Neural progenitor cell (in vitro differentiated cells): ENCODE results near the gene ANTXR1. TPM values are rescaled to one million over a fixed set of nuclear protein-coding genes. Genes with fewer than 3 reads are reported as not detected.

Source experiments
- DNase-seq: peaks from one replicate; pipeline ENCODE4 v3.0.0-alpha.2; 2016; ENCODE audit warnings: low spot score
- H2AFZ ChIP-seq: fragments of 200-600 bp; sonication (generic); replicated peaks from 2 replicates; pipeline ENCODE4 v1.6.1; 2016; ENCODE audit warnings: antibody characterized with exemption
- H3F3A ChIP-seq: fragments of 200-600 bp; sonication (generic); 2 replicates; pipeline ENCODE4 v1.6.1; 2016; ENCODE audit warnings: antibody characterized with exemption, low read depth
- H3K27ac ChIP-seq: fragments of 200-600 bp; sonication (generic); 2 replicates; pipeline ENCODE4 v1.5.1; 2016; ENCODE audit warnings: mild to moderate bottlenecking
- H3K27me3 ChIP-seq: fragments of 200-600 bp; sonication (generic); 2 replicates; pipeline ENCODE4 v1.6.1; 2016; ENCODE audit warnings: mild to moderate bottlenecking, moderate library complexity
- H3K36me3 ChIP-seq: fragments of 200-600 bp; sonication (generic); 2 replicates; pipeline ENCODE4 v1.5.1; 2016
- H3K4me1 ChIP-seq: fragments of 200-600 bp; sonication (generic); 2 replicates; pipeline ENCODE4 v1.6.1; 2016; ENCODE audit warnings: mixed run types
- H3K4me2 ChIP-seq: fragments of 200-600 bp; sonication (generic); 2 replicates; pipeline ENCODE4 v1.6.1; 2016
- H3K4me3 ChIP-seq: fragments of 200-600 bp; sonication (generic); 2 replicates; pipeline ENCODE4 v1.5.1; 2016
- H3K79me2 ChIP-seq: fragments of 200-600 bp; sonication (generic); 2 replicates; pipeline ENCODE4 v1.6.1; 2016; ENCODE audit warnings: low read depth
- H3K9ac ChIP-seq: fragments of 200-600 bp; sonication (generic); 2 replicates; pipeline ENCODE4 v1.6.1; 2016
- H3K9me3 ChIP-seq: fragments of 200-600 bp; sonication (generic); 2 replicates; pipeline ENCODE4 v1.5.1; 2016; ENCODE audit warnings: low read depth
- H4K20me1 ChIP-seq: fragments of 200-600 bp; sonication (generic); 2 replicates; pipeline ENCODE4 v1.6.1; 2016; ENCODE audit warnings: low read depth
- H3K27ac Mint-ChIP-seq: 3 replicates; pipeline ENCODE4 v1.8.0; 2021; ENCODE audit warnings: mixed read lengths
- H3K27me3 Mint-ChIP-seq: 2 replicates; pipeline ENCODE4 v1.8.0; 2022; ENCODE audit warnings: low read depth, mild to moderate bottlenecking, inconsistent platforms, moderate library complexity, mixed read lengths; ENCODE audit not compliant: insufficient read depth
- H3K36me3 Mint-ChIP-seq: 3 replicates; pipeline ENCODE4 v1.8.0; 2021; ENCODE audit warnings: mixed read lengths
- H3K4me1 Mint-ChIP-seq: 3 replicates; pipeline ENCODE4 v1.8.0; 2021; ENCODE audit warnings: mixed read lengths
- H3K4me3 Mint-ChIP-seq: 3 replicates; pipeline ENCODE4 v1.8.0; 2021; ENCODE audit warnings: mild to moderate bottlenecking, moderate library complexity, mixed read lengths
- H3K9me3 Mint-ChIP-seq: 3 replicates; pipeline ENCODE4 v1.8.0; 2020; ENCODE audit warnings: mixed read lengths
- CTCF ChIP-seq: fragments of 200-600 bp; sonication (generic); IDR thresholded peaks from 2 replicates; pipeline ENCODE4 v1.5.1; 2017; ENCODE audit warnings: antibody characterized with exemption, mild to moderate bottlenecking
- EZH2 ChIP-seq: fragments of 200-600 bp; sonication (generic); IDR thresholded peaks from 2 replicates; pipeline ENCODE4 v1.6.1; 2017; ENCODE audit warnings: antibody characterized with exemption, mild to moderate bottlenecking, moderate library complexity
- EZH2phosphoT487 ChIP-seq: fragments of 200-600 bp; sonication (generic); IDR thresholded peaks from 2 replicates; pipeline ENCODE4 v1.6.1; 2017; ENCODE audit warnings: antibody characterized with exemption
- total RNA-seq: library from RNA; depleted of rRNA; stranded (reverse); fragments of >200 nt; gene quantifications from 2 replicates; pipeline ENCODE4 v1.2.3, GENCODE V29; 2015; ENCODE audit warnings: low replicate concordance

The ANTXR1 gene
- total RNA-seq, 1 donor from 2014 or later: 6.7 TPM

- H3K79me2 ChIP-seq: no peaks in the 10 kb centered on the region
- no peak overlapping the region for H3K4me2 ChIP-seq
- no peak overlapping the region for H3K4me3 Mint-ChIP-seq
- H3F3A ChIP-seq: no peaks in the 10 kb centered on the region
- H3K27me3 ChIP-seq: no peaks in the 10 kb centered on the region
- H3K36me3 Mint-ChIP-seq: no peaks in the 10 kb centered on the region
- no peaks in the 10 kb centered on the region for H3K4me1 Mint-ChIP-seq
- H3K9me3 Mint-ChIP-seq: no peaks in the 10 kb centered on the region
- no peak overlapping the region for H3K4me3 ChIP-seq
- no peak for DNase-seq
- no peak overlapping the region for H3K9ac ChIP-seq
- no peak overlapping the region for H3K27ac ChIP-seq
- H3K4me1 ChIP-seq: no peaks in the 10 kb centered on the region
- no peaks in the 10 kb centered on the region for H3K36me3 ChIP-seq
- H3K27me3 Mint-ChIP-seq: no peaks in the 10 kb centered on the region
- no peaks in the 10 kb centered on the region for H4K20me1 ChIP-seq
- H2AFZ ChIP-seq: no peak overlapping the region
- H3K27ac Mint-ChIP-seq: no peak overlapping the region
- TF ChIP-seq CTCF: no peak
- no peak for TF ChIP-seq EZH2phosphoT487
- TF ChIP-seq EZH2: no peak
- H3K9me3 ChIP-seq: no peaks in the 10 kb centered on the region
Measured at GRCh38 chr2:69275490-69275889, 262.5 kb downstream of the ANTXR1 start.

GRCh38 chr2:69278366-69278765 is 265.4 kb downstream of the ANTXR1 start:
- Mint-ChIP-seq H3K27ac (no peak overlapping the region), H3K36me3 (no peaks in the 10 kb centered on the region), H3K27me3 (no peaks in the 10 kb centered on the region), H3K9me3 (no peaks in the 10 kb centered on the region), H3K4me3 (no peak overlapping the region), H3K4me1 (no peaks in the 10 kb centered on the region)
- TF ChIP-seq CTCF (no peak), EZH2phosphoT487 (no peak), EZH2 (no peak)
- H3F3A ChIP-seq: no peaks in the 10 kb centered on the region
- H3K4me2 ChIP-seq: no peak overlapping the region
- H3K27ac ChIP-seq: no peak overlapping the region
- no peaks in the 10 kb centered on the region for H3K79me2 ChIP-seq
- no peaks in the 10 kb centered on the region for H4K20me1 ChIP-seq
- no peak overlapping the region for H3K4me3 ChIP-seq
- no peak for DNase-seq
- H3K9ac ChIP-seq: no peak overlapping the region
- H3K36me3 ChIP-seq: no peaks in the 10 kb centered on the region
- H3K4me1 ChIP-seq: no peaks in the 10 kb centered on the region
- H3K27me3 ChIP-seq: no peaks in the 10 kb centered on the region
- H3K9me3 ChIP-seq: no peaks in the 10 kb centered on the region
- H2AFZ ChIP-seq: no peak overlapping the region

- DNase-seq: no peak
- Histone ChIP-seq H3K4me2 (no peak overlapping the region), H3K4me3 (no peak overlapping the region), H4K20me1 (no peaks in the 10 kb centered on the region), H3K9ac (no peak overlapping the region), H3K4me1 (no peaks in the 10 kb centered on the region), H3K27me3 (no peaks in the 10 kb centered on the region), H3K36me3 (no peaks in the 10 kb centered on the region), H3K9me3 (no peaks in the 10 kb centered on the region), H3F3A (no peaks in the 10 kb centered on the region), H3K79me2 (no peaks in the 10 kb centered on the region), H3K27ac (no peak overlapping the region), H2AFZ (no peak overlapping the region)
- Mint-ChIP-seq H3K27me3 (no peaks in the 10 kb centered on the region), H3K4me3 (no peak overlapping the region), H3K4me1 (no peaks in the 10 kb centered on the region), H3K36me3 (no peaks in the 10 kb centered on the region), H3K9me3 (no peaks in the 10 kb centered on the region), H3K27ac (no peak overlapping the region)
- TF ChIP-seq EZH2phosphoT487 (no peak), CTCF (no peak), EZH2 (no peak)
Measured at GRCh38 chr2:69279211-69279610, 266.2 kb downstream of the ANTXR1 start.
